ENCODE measurements around the gene ZNF831.
A peak's percentile ranks its signal among the peaks of the same experiment; 100 is the strongest.

ZNF831 gene

GRCh38 chr20:59163631-59164530 is at the start of gene ZNF831:
TSS of gene ZNF831 (plus strand) at chr20:59163821. CDS start at chr20:59191020, 27,199 bp downstream.
- no peak for DNase-seq

DNA sequence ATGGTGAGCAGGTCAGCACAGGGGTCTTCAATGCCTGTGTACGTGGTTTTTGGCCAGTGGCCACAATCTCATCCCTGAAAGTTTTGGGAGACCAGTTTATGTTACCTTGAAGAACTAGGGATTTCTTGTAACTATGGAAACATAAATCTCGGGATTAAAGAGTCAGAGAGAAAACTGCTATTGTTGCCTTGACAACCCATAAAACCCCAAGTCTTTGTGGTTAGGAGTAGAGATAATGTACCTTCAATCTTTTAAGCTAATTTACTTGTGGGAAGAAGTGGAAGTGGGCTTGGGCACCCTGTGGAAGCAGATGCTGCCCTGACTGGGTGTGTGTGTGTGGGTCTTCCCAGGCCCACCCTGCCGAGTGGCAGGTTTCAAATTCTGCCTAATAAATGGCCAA is 46.1 kb upstream of the ZNF831 start:
- no peak for DNase-seq

- no peak for DNase-seq
Measured at GRCh38 chr20:59118855-59119254, 44.8 kb upstream of the ZNF831 start.

GRCh38 chr20:59120491-59120890 is 43.1 kb upstream of the ZNF831 start:
- no peak for DNase-seq

- no peak for DNase-seq
Measured at GRCh38 chr20:59120919-59121318, 42.7 kb upstream of the ZNF831 start.

DNA sequence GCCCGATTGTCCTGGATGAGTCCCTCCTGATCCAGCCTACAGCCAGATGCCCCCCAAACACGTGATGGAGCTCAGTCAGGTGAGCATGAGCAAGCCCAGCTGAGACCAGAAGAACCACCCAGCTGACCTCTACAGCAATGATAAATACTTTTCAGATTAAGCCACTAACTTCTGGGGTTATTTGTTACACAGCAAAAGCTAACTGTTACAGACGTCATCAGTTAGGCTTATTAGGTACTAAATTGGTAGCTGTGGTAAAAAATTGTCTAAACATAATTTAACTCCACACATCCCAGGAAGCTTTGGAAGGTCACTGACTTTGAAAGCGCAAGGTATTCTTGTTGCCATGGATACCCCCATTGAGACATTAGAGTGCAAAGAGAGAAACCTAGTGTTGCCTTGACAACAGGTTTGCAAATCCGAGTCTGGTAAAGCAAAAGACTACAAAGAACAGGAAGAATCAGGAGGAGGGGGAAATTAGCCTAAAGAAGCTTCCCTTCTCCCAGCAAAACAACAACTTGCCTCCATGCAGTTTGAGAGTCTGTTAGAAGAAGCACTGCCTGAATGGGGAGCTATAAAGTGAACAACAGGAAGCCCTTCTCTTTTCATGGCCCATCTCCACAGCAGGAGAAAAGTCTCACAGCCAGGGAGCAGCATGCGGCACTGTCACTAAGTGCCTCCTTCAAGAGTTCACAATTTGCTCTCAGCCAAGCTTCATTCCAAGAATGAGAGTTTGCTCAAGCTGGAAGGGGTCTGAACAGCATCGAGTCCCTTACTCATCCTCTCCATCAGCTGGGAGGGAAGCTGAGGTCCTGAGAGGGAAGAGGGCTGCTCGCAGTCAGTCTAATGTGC is 41.7 kb upstream of the ZNF831 start:
- DNase-seq, result no peak

DNA sequence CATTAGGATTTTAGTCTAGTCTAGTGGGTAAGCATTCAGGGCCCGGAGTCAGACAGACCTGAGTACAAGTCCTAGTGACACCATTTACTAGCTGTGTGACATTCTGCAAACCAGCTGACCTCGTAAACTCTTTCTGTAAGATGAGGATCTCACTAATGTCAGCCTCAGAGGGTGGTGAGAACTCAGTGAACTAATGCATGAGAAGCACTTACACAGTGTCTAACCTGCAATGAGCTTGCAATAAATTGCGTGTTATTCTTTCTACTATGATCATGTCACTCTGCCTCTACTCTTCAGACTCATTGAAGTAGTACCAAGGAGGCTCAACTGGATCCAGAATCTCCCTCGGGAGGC is 41.1 kb upstream of the ZNF831 start:
- DNase-seq, result no peak

GRCh38 chr20:59123011-59123677 is 40.5 kb upstream of the ZNF831 start:
- peak; percentile 51 for DNase-seq

- DNase-seq, result no peak
Measured at GRCh38 chr20:59123678-59124255, 39.9 kb upstream of the ZNF831 start.

GRCh38 chr20:59124296-59125029 is 39.2 kb upstream of the ZNF831 start:
- DNase-seq, result no peak

- DNase-seq, result no peak
Measured at GRCh38 chr20:59125332-59125731, 38.3 kb upstream of the ZNF831 start.

GRCh38 chr20:59125836-59126235 is 37.8 kb upstream of the ZNF831 start:
- DNase-seq, result no peak

DNA sequence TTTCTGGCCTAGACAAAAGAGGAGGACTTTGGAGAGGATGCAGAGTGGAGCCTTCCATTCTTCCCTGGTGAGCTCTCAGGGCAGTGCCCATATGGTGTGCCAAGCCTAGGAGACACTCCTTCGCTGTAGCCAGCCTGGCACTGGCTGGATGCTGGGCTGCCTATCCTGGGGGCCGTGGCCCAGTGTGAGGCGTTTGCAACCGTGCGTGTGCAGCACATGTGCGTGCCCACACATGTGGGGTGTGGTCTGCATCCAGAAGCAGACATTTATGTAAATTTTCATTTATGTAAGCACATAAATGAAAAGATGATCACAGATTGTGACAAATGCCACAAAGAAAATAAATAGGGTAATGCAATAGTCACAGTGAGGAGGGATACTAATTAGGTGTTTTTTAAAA is 35.8 kb upstream of the ZNF831 start:
- no peak for DNase-seq

DNA sequence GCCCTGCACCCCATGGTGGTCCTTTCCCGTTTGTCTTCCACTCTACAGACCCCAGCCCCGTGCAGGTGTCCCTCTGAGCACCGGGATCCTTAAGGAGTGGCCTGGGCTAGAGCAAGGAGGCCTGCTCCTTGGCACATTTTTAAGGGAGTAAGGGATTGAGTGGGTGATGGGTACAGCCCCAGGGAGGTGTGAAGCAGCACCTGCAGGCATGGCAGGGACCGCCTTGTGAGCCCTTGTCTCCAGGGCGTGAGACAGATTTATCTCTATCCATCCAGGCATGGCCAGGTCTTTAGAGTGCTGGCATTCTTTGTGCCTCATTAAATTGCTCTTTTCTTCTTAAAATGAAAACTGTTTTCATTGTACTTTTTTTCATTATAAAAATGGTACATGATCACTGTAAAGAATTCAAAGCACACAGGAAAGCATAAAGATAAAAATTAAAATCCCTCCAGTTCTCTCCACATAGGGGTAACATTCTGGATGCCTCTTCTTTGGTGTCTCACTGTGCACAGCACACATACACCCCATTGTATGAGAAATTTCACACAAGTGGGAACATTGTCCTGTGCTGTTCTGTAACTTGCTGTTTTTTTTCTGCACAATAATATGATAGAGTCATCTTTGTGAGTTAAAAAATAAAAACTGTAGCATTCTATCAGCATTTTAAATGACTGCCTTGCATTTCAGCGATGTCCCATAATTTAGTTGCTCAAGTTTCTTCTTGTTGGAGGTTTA is 31.9 kb upstream of the ZNF831 start:
- DNase-seq, result no peak

GRCh38 chr20:59134182-59134581 is 29.4 kb upstream of the ZNF831 start:
- DNase-seq, result no peak

GRCh38 chr20:59135093-59135492 is 28.5 kb upstream of the ZNF831 start:
- DNase-seq, result no peak

DNA sequence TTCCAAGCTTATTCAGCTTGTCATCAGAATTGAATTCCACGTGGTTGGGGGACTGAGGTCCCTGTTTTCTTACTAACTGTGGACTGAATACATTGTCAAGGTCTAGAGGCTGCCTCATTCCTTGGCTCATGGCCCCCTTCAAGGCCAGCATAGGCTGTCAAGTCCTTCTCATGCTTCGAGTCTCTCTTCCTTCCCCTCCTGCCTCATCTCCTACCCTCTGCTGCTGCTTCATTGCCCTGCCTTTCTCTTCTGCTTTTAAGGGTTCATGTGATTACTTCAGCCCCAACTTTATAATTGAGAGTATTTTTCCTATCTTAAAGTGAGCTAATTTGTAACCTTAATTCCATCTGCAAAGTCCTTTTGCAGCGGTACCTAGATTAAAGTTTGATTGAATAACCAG is 27.6 kb upstream of the ZNF831 start:
- DNase-seq, result no peak

GRCh38 chr20:59137532-59137931 is 26.1 kb upstream of the ZNF831 start:
- no peak for DNase-seq

DNA sequence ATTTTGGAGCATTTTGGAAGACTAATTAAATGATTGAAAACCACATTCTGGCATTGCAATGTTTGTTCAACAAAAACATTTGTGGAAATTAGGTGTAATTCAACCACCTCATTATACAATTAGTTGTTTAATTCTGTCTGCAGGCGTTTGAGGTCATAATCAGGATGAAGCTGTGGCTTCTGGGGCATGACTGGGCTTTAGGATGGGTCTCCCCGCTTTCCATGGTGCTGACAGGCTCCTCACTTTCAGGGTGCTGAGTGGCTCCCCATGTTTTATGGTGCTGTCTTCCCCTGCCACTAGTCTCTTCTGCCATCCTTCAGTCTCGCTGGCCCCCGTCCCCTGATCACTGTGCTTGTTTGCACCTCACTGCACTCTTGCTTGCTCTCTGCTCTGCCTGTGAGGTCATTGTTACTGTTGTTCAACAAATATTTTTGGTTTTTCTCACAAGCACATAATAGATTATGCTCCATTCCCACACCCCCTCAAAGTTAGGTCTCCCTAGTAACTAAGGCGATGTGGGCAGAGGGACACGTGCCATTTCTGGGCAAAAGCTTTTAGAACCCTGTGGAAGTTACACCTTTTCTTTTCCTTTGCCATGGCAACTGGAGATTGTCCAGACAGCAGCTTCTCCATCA is 25.4 kb upstream of the ZNF831 start:
- no peak for DNase-seq

GRCh38 chr20:59139998-59140397 is 23.6 kb upstream of the ZNF831 start:
- no peak for DNase-seq
